HG02678 (cell line): ENCODE data around the gene C6orf136.
"Not testable (repeated sequence)": the region's sequence is repeated elsewhere in the genome, so short reads cannot be mapped to it uniquely, and the experiment has no call there.

ENCODE experiments used
- ATAC-seq: cut with Tn5 transposase; IDR thresholded peaks from one replicate; pipeline ENCODE4 v1.9.1; 2021; ENCODE audit warnings: mild to moderate bottlenecking, moderate library complexity; ENCODE audit not compliant: unreplicated experiment

Gene C6orf136

DNA sequence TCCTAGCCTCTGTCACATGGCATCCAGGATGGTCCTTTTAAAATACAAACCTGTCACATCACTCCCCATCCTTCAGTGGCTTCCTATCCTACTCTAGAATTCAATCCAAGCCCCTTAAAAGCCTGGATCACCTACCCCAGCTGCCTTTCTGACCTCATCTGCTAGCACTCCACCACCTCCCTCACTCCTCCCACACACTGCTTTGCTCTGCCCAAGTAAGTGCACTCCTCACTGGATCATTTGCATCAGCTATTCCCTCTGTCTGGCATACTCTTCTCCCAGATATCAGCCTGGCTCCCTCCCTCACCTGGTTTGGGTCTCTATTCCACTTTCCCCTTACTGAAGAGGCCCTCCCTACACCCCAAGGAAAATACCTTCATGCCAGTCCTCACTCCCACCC, 10.5 kb downstream of the C6orf136 start:
- no peak for ATAC-seq

DNA sequence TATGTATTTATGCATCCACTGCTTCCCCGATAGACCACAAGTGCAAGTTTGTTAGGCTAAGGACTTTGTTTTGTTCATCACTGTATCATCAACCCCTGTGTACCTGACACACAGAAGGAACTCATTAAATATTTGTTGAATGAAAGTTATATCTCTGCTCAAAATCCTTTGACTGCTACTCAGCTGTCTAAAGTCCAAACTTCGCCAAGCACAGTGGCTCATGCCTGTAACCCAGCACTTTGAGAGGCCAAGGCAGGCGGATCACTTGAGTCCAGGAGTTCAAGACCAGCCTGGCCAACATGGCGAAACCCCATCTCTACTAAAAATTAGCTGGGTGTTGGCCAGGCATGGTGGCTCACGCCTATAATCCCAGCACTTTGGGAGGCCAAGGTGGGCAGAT, 11.0 kb downstream of the C6orf136 start:
- ATAC-seq = not testable (repeated sequence)

DNA sequence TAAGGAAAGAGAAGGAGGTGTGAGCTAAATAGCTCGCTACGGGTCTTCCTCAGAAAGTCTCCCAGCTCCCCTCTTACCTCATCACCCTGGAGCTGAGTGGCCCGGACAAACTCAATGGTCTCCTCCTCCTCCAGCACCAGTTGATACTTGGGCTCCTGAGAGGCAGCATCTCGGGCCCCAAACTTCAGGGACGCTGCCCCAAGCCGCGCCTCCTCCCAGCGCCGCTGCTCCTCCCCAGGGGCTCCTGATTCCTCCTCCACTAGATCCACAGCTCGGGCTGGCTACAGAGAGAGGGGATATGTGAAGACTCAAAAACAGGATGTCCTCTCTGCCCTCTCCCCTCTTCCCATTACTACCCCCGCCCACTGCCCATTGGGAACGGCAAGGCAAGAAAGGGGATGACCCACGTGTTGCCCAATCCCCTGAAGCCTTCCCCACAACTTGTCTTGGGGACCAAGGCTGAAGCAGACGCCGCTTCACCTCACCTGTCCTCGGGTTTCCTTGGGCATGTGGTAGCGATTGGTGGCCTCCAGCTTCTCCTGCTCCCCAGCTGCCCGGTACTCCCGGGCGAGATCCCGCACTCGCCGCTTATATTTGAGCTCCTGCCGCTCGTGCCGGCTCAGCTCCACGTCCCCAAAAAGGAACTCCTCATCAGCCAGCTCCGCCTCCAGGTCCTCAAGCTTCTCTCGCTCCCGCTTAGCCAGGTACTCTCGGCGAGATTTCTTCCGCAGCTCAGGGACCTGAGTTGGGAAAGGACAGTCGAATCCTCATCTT, 18.2 kb downstream of the C6orf136 start:
- no peak for ATAC-seq

DNA sequence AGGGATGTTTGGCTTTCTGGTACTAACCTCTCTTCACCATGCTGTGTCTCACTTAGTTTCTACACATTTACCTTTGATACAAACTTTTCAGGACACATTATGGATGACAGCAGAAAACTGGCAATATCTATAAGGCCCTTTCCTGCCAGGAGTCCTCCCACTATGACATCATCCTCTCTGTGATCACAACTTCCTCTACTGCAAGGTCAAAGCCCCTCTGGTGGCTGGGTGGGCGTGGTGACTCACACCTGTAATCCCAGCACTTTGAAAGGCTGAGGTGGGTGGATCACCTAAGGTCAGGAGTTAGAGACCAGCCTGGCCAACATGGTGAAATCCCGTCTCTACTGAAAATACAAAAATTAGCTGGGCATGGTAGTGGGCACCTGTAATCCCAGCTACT, 19.4 kb downstream of the C6orf136 start:
- not testable (repeated sequence) for ATAC-seq

DNA sequence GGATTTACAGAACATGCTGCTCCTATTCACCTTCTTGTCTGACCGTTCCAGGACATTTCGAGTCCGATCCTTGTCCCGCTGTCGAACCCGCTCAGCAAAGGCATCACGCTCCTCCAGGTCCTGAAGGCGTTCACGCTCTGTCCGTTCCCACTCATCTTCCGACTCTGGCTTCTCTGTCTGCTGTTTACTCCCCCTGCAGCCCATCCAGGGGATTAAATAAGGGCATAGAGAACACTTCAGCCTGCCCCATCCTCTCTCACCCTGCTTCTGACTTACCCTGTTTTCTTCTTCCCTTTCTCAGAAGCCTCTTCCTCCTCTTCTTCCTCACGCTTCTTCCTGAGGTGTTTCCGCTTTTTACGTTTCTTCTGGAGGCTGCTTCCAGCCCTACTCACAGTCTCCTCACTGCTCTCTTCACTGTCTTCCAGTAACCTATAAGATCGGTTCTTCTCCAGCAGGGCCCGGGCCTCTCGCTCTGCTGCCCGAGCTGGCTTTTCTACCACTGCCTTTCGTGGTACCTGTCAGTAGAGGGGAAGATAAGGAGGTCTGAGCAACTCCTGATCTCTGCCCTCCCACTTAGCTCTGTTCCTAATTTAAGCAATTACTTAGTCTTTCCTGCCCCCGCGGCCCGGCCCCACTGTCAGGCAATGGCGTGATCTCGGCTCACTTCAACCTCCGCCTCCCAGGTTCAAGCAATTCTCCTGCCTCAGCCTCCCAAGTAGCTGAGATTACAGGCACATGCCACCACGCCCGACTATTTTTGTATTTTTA, 24.0 kb downstream of the C6orf136 start:
- no peak for ATAC-seq

DNA sequence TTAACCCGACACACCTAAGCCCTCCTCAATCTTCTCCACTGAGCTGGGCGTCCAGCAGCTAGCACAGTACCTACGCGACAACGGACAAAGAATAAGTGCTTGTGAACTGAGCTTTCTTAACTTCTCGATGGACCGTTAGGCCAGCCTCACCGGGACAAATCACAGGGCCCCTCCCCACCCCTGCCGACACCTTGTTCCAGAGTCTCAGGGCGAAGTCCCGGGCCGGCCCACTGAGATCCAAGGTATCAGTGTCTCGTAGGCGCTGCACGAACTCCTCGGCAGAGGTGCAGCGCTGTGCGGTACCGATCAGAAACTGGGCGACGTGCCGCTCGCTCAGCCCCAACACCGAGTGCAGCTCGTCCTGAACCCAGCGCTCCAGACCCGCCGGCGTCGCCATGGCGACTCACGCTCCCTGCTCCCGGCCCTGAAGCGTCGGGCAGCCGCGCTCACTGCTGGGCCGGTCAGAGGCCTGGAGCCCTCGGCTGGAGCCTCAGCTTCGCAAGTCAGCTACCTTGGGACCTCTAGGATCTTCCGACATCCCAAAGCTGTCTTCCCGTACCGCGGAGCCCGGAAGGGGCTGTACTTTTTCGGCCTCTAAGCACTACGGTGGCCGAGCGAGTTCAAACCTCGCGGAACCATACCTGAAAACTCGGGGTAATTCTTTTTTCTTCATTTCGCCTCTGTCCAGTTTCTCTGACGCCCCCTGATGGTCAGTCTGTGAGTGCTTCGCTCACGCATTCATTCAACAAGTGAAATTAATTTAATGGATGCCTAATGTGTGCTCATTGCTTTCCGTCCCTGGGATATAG, 25.7 kb downstream of the C6orf136 start, which contains the start of gene DHX16:
DHX16 (minus strand) TSS at position 562 of the 809 bp plus-strand sequence; CDS start at position 397, 165 bp downstream.
- ATAC-seq = peak; percentile 84

DNA sequence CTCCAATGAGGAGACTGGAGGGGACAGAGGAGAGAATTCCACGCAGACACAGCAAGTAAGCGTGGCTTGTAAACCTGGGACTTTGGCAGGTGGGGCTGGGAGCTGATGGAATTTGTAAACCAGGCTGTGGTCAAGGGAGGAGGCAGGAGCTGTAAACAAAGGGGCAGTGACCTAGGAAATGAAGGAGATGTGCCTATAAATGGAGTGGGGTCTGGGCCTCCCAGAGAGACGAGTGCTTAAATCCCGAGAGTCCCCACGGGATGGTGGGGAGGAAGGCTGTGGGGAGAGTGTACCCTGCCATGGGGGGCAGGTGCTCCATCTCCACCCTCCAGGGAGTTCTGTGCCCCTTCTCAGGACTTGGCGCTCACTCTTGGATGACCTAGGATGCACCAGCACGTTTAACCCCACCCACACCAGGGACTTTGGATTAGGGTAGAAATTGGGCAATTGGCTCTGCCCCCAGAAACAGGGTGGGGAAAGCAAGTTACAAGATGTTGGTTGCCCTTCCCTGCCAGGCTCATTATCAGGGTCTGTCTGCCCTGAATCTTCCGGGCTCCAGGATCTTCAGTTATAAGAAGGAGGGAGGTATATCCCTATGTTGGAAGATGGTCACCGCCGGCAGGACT, 29.8 kb downstream of the C6orf136 start:
- no peak for ATAC-seq

DNA sequence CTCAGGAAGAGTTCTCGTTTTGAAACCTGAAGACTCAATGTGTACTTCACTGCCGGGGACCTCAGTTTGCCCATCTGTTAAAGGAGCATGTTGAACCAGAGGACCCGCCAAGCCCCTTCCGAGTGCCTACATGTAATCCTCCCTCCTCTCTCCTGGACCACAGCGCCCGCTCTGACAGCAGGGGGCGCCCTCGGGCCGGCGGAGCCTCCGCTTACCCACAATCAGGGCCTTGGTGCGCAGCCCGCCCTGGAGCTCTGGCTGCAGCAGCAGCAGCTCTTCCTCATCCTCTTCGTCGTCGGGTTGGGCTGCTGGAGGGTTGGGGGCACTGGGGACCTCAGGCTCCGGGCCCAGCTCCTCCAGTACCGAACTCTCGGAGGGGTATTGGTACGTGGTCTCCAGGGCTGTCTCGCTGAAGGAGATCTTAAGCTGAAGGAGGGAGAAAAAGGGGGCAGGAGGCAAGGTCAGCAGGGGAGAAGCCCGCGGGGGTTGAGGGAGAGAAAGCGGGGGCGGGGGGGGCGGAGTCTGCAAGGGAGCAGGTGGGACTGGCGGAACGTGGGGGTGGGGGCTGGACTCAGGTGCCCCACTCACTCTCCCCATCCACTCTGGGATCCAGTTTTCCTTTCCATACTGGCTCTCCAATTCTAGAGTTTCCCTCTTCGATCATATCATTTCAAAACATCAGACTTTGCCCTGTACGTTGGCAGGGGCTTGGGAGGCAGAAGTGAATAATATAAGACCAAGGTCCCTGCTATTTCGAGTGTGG, 32.2 kb downstream of the C6orf136 start:
- ATAC-seq = peak; percentile 48

DNA sequence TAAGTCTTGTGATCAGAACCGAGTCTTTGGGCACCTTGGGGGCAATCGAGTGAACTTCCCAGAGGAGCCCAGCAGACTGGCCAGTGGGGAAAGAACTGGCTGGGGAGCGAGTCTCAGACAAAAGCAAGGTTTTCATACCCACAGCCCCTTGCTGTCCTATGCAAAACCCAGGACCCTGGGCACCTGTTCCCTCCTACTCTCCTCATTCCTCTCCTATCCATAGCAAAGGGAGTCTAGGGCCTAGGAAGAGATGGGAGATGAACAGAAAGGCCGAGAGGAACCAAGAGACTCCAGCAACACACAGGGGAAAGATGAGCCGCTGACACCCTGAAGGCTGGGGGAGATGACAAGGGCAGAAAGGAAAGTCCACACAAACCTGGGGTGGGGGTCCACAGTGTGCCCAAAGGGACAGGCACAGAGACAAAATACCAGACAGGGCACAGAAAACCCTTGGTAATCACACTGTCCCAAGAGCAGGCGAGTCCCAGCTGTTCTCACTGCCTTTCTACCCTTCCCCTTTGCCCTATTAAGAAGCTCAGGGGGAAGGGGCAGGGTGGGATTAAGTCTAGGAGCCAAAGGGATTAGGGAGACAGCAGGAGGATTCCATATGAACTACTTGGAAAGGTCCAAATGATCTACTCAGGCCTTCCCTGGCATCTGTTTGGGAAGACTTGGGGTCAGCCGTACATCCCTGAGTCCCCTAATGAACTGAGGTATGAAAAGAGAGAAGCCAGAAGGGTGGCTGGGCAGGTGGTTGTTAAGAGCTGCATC, 33.0 kb downstream of the C6orf136 start:
- ATAC-seq = no peak

DNA sequence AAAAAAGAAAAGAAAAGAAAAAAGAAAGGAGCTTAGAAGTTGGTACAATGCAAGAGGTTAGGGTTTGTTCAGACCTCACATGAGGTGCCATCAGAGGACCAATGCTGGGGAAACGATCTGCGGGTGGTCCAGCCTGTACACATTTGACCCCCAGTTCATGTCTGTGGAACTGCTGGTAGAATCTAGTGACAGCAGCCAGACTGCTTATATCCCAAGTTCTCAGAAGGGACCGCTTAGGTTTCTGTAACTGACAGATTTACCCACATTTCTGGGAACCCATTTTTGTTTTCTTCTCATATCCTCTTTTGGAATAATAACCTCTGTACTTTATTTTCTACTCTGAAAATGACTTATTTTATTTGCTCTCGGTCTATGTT, 34.8 kb downstream of the C6orf136 start:
- no peak for ATAC-seq

DNA sequence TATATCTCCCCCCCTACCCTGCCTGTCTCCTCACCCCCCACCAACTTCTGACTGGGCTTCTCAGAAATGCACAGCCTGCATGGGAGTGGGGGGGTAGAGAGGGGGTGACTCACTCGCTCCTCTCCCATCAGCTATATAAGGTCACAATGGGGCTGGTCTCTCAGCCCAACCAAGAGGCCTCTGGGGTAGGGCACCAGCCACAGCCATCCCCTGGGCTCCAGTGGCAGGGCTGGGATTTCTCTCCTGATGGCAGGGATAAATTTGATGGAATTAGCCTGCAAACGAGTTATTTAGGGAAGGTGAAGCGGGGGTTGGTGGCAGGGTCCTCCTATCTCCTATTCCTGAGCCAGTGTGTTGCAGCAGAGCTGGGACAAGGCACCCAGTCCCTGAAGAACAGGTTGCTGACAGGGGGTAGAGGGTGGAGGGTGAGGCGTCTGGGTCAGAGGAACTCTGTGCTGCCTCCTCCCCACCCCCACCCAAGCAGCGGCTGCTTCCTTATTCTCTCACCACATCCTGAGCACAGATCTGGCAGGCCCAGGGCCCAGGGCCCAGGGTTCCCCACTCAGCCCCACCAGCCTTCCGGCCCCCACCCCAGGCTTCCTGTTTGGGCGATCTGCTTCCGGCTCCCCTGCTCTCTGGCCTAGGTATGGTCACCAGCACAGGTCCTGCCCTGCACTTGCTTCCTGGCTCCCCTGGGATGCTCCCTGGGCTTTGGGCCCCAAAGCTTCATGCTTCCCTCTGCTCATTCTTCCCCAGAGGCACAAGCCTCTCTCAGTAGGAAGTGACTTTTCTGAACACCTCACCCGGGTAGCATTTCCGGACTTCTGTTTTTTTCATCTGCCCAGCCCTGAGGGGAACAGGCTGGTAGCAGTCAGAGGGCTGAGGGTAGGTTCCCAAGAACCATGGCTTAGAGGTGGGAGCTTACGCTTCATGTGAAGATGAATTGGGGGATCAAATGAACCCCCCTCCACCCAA, 35.5 kb downstream of the C6orf136 start:
- ATAC-seq = peak; percentile 40

DNA sequence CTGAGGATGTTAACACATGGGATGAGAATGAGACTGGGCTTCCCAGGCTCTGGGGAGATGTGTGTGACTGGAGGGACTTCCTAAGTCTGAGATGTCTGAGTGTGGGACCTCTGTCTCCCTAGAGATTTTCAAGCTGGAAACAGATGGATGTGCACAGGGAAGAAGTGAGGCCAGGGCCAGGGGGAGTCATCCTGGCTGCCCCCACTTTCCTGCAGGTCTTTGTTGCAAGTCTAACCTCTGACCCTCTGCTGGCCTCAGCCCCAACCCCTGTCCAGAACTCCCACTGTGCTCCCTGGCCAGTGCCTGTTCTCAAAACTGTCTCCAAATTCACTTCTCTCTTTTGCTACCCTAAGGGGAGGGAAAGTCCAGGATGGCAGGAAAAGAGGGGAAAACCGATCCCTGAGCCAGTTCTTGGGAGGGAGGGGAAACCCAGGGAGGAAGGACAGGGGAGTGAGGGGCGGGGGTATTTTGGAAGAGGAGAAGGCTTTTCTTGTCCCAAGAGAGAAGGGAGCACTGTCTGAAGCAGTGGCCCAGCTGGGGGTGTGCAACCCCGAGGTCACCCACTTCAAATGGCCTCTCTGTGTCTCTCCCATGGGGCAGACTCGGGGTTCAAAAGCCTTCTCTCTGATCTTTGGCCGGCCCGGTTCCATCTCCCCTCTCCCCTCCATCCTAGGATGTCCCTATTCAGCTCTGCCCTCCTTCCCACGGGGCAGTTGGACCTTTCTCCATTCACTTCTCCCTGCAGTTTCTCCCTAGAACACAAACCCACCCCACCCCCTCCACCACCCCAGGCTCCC, 36.4 kb downstream of the C6orf136 start:
- ATAC-seq = no peak

DNA sequence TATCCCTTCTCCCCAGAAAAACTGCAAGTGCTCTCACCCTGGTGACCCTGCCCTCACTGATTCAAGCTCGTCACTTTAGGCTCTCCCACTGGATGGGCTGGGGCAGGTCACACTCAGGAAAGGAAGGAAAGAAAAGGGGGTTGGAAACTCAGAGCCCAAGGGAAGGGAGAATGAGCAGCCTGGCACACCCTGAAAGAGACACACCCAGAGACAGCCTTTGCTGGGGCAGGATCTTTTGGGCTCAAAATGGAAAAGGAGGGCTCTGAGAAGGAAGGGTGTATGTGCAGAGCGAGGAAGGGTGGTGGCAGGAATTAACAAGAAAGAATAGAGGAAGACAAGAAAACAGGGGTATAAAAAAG, 37.0 kb downstream of the C6orf136 start:
- ATAC-seq = no peak

DNA sequence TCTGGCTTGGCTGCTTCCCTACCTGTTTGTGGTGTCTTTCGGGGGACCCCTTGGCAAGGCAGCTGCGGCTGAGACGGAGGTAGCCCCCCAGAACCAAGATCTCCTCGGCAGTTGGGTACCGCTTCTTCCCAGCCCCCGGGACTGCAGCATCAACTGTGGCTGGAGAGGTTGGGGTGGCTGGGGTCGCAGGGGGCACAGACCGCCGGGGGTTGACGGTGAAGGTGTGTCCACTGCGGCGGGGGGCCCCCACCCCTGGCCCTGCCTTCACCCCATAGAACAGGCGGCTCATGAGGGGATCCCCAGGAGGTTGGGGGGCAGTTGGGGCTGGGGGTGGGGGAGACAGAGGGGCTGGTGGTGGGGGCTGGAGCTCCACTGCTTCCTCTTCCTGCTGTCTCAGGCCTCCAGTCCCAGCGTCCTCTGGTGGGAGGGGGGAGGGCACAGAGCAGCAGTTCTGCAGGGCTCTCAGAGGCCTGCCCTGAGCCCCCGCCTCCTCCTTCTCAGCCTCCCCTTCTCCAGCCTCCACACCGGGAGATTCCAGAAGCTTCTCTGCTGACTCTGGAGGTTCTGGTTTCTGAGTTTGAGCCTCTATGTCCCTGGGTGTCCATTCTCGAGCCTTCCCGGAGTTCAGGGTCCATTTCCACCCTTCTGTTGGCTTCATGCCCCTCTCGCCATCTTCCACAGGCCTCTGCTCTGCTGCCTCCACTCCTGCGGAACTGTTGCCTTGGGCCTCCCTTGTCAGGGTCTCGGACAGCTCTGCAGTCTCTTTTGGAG, 37.6 kb downstream of the C6orf136 start:
- ATAC-seq = no peak

DNA sequence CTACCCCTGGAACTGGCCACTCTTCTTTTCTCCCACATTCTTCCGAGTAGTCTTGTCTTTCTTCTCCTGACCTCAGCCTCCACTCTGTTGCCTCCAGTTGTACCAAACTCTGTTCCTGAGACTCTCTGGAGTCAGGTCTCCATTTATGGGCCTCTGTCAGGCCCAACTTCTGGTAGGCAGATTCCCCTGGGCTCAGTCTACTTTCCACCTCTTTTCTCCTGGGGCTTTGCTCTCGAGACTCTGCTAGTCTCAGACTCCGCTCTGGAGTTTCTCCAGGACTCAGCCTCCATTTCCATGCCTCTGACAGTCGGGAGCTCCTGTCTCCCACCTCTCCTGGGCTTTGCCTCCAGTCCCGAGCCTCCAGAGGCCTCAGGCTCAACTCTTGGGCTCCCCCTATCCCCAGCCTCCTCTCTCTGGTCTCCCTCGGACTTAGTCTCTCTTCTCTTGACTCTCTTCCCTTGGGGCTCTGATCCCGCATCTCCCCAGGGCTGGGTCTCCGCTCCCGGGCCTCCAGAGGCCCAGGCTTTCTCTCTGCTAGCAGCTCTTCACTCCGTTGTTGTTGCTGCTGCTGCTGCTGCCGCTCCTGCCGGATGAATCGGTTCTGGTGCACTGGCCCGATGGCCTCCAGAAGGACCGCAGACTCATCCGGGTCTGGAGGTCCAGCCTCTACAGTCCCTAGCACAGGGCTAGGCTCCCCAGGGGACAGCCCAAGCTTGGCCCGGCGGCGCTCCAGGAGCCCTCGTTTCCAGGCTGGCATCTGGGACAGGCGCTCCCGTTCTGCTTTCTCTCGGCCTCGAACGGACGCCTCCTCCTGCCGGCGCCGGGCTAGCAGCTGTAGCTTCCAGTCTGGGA, 38.5 kb downstream of the C6orf136 start:
- ATAC-seq = no peak
